B cell (primary cell): ENCODE data around the gene PROP1. TPM values are rescaled to one million over a fixed set of nuclear protein-coding genes. Genes with fewer than 3 reads are reported as not detected.

ENCODE experiments used
- ATAC-seq: fragments of 200-7000 bp; cut with Tn5 transposase; one replicate; pipeline ENCODE4 v1.10.0; 2021; ENCODE audit warnings: low read depth, mild to moderate bottlenecking, moderate number of reproducible peaks, moderate library complexity
- CTCF ChIA-PET: fragments of 350-600 bp; sonication (Branson Sonifier 250); formaldehyde crosslinking; loops from one replicate; lab custom pipeline; 2021; ENCODE audit warnings: antibody characterized with exemption, inconsistent platforms; lab: Charles Lee
- POLR2A ChIA-PET: fragments of 350-600 bp; sonication (Branson Sonifier 250); formaldehyde crosslinking; loops from one replicate; lab custom pipeline; 2021; ENCODE audit warnings: antibody characterized with exemption; lab: Charles Lee
- DNase-seq: peaks from one replicate; pipeline ENCODE4 v3.0.0; 2013
- H2AFZ ChIP-seq: 2 replicates; pipeline ENCODE4 v1.6.1; 2012; ENCODE audit warnings: mild to moderate bottlenecking, low read depth, low read length; ENCODE audit not compliant: insufficient read depth, poor library complexity, severe bottlenecking
- H3K27ac ChIP-seq, 2 donors: 1 replicate in 1 of 2; 2 replicates in 1 of 2; pipeline ENCODE4 v1.5.1; 2012 to 2013; ENCODE audit warnings: low read length in 2 of 2, mild to moderate bottlenecking in 2 of 2, moderate library complexity in 1 of 2
- H3K27me3 ChIP-seq, 4 experiments: fragments of 200-600 bp in 1 of 4; sonication (generic) in 1 of 4; replicated peaks in 1 of 4; 1 replicate in 2 of 4; 2 replicates in 2 of 4; pipeline versions ENCODE4 v1.6.1 to v1.7.0; 2013 to 2016; ENCODE audit warnings: low read length in 3 of 4, mild to moderate bottlenecking in 2 of 4, mixed read lengths in 1 of 4, moderate library complexity in 1 of 4; ENCODE audit not compliant: insufficient read depth in 4 of 4, control insufficient read depth in 3 of 4; ENCODE audit errors: control extremely low read depth in 1 of 4
- H3K36me3 ChIP-seq, 2 experiments: replicated peaks in 1 of 2; 1 replicate in 1 of 2; 2 replicates in 1 of 2; pipeline versions ENCODE4 v1.6.1 to v1.7.1; 2013; ENCODE audit warnings: low read length in 1 of 2; ENCODE audit not compliant: insufficient read depth in 2 of 2, control insufficient read depth in 1 of 2; ENCODE audit errors: control extremely low read depth in 1 of 2, extremely low read depth in 1 of 2
- H3K4me1 ChIP-seq, 2 donors: fragments of 200-600 bp in 1 of 2; sonication (generic) in 1 of 2; 1 replicate in 1 of 2; 2 replicates in 1 of 2; pipeline versions ENCODE4 v1.5.1 to v1.6.1; 2013 to 2017; ENCODE audit warnings: low read length in 2 of 2; ENCODE audit not compliant: control insufficient read depth in 2 of 2, insufficient read depth in 2 of 2
- H3K4me2 ChIP-seq: replicated peaks from 2 replicates; pipeline ENCODE3; 2012; ENCODE audit warnings: mild to moderate bottlenecking, low read depth, low read length; ENCODE audit not compliant: poor library complexity, severe bottlenecking
- H3K4me3 ChIP-seq, 5 experiments: fragments of 200-600 bp in 1 of 5; sonication (generic) in 1 of 5; 1 replicate in 3 of 5; 2 replicates in 2 of 5; pipeline versions ENCODE4 v1.5.1 to v1.7.0; 2011 to 2016; ENCODE audit warnings: low read length in 4 of 5, mild to moderate bottlenecking in 4 of 5, low read depth in 2 of 5, control low read depth in 1 of 5, moderate library complexity in 1 of 5; ENCODE audit not compliant: insufficient read depth in 1 of 5; ENCODE audit errors: control extremely low read depth in 1 of 5, extremely low read depth in 1 of 5
- H3K79me2 ChIP-seq: fragments of 200-600 bp; sonication (generic); one replicate; pipeline ENCODE4 v1.6.0; 2016; ENCODE audit warnings: low read length; ENCODE audit not compliant: control insufficient read depth, insufficient read depth
- H3K9ac ChIP-seq: fragments of 200-600 bp; sonication (generic); 2 replicates; pipeline ENCODE4 v1.6.1; 2017; ENCODE audit warnings: mild to moderate bottlenecking, low read length, moderate library complexity
- H3K9me3 ChIP-seq, 3 donors: one replicate each; pipeline versions ENCODE4 v1.6.1 to v1.7.1; 2013; ENCODE audit warnings: low read length in 2 of 3; ENCODE audit not compliant: control insufficient read depth in 2 of 3, insufficient read depth in 1 of 3; ENCODE audit errors: control extremely low read depth in 1 of 3
- H4K20me1 ChIP-seq: 2 replicates; pipeline ENCODE4 v1.6.0; 2012; ENCODE audit warnings: mild to moderate bottlenecking, low read length; ENCODE audit not compliant: insufficient read depth, control insufficient read depth, poor library complexity, severe bottlenecking
- H3K27ac Mint-ChIP-seq: one replicate; pipeline ENCODE4 v1.8.0; 2021; ENCODE audit warnings: mixed read lengths
- H3K27me3 Mint-ChIP-seq: one replicate; pipeline ENCODE4 v1.8.0; 2021; ENCODE audit warnings: mixed read lengths
- H3K4me1 Mint-ChIP-seq: one replicate; pipeline ENCODE4 v1.8.0; 2021; ENCODE audit warnings: mixed read lengths
- H3K4me3 Mint-ChIP-seq: one replicate; pipeline ENCODE4 v1.8.0; 2021; ENCODE audit warnings: mixed read lengths
- H3K9me3 Mint-ChIP-seq: one replicate; pipeline ENCODE4 v1.8.0; 2022; ENCODE audit warnings: mixed read lengths; ENCODE audit not compliant: insufficient read depth
- CTCF ChIP-seq: fragments of 200-600 bp; IDR thresholded peaks from one replicate; pipeline ENCODE4 v1.8.0; 2022; ENCODE audit warnings: antibody characterized with exemption, mild to moderate bottlenecking
- EZH2 ChIP-seq: IDR thresholded peaks from 2 replicates; pipeline ENCODE4 v1.6.1; 2012; ENCODE audit warnings: borderline replicate concordance, low read depth, mild to moderate bottlenecking, moderate library complexity, low read length; ENCODE audit not compliant: insufficient read depth, poor library complexity, severe bottlenecking
- WGBS: methylation state at CpG from one replicate; pipeline ENCODE4 v1.1.5; 2013; ENCODE audit warnings: missing lambda C conversion rate; ENCODE audit not compliant: insufficient coverage; 5-methylcytosine and 5-hydroxymethylcytosine counted together
- intact Hi-C: fragments of 100-400 bp; cut with micrococcal nuclease; formaldehyde crosslinking; loops from one replicate; pipeline ENCODE4 v1.10.0; 2022
- polyA plus RNA-seq: library from polyadenylated mRNA; depleted of rRNA; stranded (reverse); fragments of >200 nt; gene quantifications from 2 replicates; pipeline ENCODE4 v1.2.3, GENCODE V29; 2012
- total RNA-seq, 2 donors: library from RNA; stranded (reverse); fragments of 120-200 nt in 1 of 2; gene quantifications; 1 replicate in 1 of 2; 2 replicates in 1 of 2; pipeline versions ENCODE4 v1.2.3 to v1.2.4, GENCODE V29; 2013 to 2022

Gene PROP1
- total and polyA plus RNA-seq, 2 donors (not counting 1 experiment from before 2014, with no cell fraction given): not detected

DNA sequence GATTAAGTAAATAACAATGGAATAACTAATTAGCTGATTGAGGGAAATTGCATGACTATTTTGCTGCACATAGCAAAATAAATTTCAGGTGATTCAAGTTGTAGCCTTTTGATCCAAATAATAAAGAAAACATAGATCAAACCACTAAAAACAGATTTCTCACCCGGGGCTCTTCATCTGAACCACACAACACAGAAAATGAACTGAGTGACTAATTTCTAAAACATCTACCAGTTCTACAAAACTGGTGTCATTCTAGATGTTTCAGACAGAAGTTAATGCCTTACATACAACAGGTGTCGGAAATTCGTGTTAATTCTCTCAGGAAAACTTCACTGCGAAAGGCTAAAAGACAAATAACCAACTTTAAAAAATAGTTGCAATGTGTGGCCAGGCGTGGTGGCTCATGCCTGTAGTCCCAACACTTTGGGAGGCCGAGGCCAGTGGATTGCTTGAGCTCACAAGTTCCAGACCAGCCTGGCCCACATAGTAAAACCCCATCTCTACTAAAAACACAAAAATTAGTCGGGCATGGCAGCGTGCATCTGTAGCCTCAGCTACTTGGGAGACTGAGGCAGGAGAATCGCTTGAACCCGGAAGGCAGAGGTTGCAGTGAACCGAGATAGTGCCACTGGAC is 6.9 kb downstream of the PROP1 start:
- no peaks in the 10 kb centered on the region for H4K20me1 ChIP-seq
- H3K4me1 ChIP-seq: peaks cover 3 to 10% of the 10 kb centered on the region in 2 donors
- H3K36me3 ChIP-seq: no peaks in the 10 kb centered on the region
- Mint-ChIP-seq H3K4me1 (peaks cover 2% of the 10 kb centered on the region), H3K27me3 (peaks cover 43% of the 10 kb centered on the region), H3K27ac (no peak overlapping the region), H3K9me3 (no peaks in the 10 kb centered on the region), H3K4me3 (no peak overlapping the region)
- ATAC-seq (no peak), DNase-seq (no peak)
- CTCF ChIA-PET: no interaction called here
- no peak overlapping the region for H2AFZ ChIP-seq
- H3K4me2 ChIP-seq: no peak overlapping the region
- 87% methylated on average over 6 of the region's 11 CpGs for WGBS
- TF ChIP-seq EZH2 (no peak), CTCF (no peak)
- H3K27me3 ChIP-seq: peaks cover 0 to 28% (median 14%) of the 10 kb centered on the region in 4 experiments
- H3K27ac ChIP-seq: no peak overlapping the region
- H3K4me3 ChIP-seq: no peak overlapping the region
- POLR2A ChIA-PET: no interaction called here
- intact Hi-C loops: loop anchor here (10.0 kb wide), 1 partner anchor 76 kb away; no protein-coding TSS in a partner anchor
- no peaks in the 10 kb centered on the region for H3K79me2 ChIP-seq
- peaks cover 0 to under 1% (median 0%) of the 10 kb centered on the region in 3 donors for H3K9me3 ChIP-seq
- H3K9ac ChIP-seq: no peak overlapping the region

DNA sequence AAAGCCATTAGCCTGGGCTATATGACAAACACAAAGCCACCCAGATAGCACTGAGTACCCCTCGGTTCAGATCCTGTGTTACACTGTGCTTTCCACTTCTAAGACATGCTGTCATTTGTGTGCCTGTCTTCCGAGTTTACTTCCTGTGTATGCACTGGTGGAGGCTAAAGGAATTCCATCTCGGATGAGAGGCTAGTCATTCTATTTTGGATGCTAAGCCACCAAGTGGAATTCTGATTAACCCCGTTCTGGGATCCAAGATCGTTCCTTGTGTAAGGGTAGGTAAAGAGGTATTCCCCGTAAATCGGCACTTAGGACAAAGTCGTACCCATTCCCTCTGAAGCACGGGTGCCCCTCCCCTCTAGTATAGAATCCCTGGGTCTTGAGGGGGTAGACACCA is 8.7 kb downstream of the PROP1 start:
- Histone ChIP-seq H3K9me3 (peaks cover 0 to 6% (median 0%) of the 10 kb centered on the region in 3 donors), H3K79me2 (no peaks in the 10 kb centered on the region), H3K36me3 (no peaks in the 10 kb centered on the region), H2AFZ (no peak overlapping the region), H3K27ac (no peak overlapping the region), H3K4me1 (peaks cover 5 to 19% of the 10 kb centered on the region in 2 donors), H3K9ac (no peak overlapping the region), H3K4me3 (no peak overlapping the region), H4K20me1 (no peaks in the 10 kb centered on the region), H3K27me3 (peaks cover 0 to 46% (median 27%) of the 10 kb centered on the region in 4 experiments), H3K4me2 (no peak overlapping the region)
- ChIA-PET POLR2A (no interaction called here), CTCF (no interaction called here)
- 69% methylated on average over 3 of the region's 9 CpGs for whole genome bisulfite sequencing
- Mint-ChIP-seq H3K27ac (no peak overlapping the region), H3K27me3 (peaks cover 54% of the 10 kb centered on the region), H3K4me1 (peaks cover 2% of the 10 kb centered on the region), H3K4me3 (no peak overlapping the region), H3K9me3 (no peaks in the 10 kb centered on the region)
- TF ChIP-seq CTCF: no peak
- no peak for TF ChIP-seq EZH2
- DNase-seq: no peak
- ATAC-seq: no peak
- intact Hi-C loops: loop anchor here (10.0 kb wide), 1 partner anchor 77 kb away; no protein-coding TSS in a partner anchor
